ENCODE results near the gene PTPRM. TPM values are rescaled to one million over a fixed set of nuclear protein-coding genes. Genes with fewer than 3 reads are reported as not detected.

PTPRM gene
- total RNA-seq, 1 experiment from 2014 or later = 14.5 TPM

DNA sequence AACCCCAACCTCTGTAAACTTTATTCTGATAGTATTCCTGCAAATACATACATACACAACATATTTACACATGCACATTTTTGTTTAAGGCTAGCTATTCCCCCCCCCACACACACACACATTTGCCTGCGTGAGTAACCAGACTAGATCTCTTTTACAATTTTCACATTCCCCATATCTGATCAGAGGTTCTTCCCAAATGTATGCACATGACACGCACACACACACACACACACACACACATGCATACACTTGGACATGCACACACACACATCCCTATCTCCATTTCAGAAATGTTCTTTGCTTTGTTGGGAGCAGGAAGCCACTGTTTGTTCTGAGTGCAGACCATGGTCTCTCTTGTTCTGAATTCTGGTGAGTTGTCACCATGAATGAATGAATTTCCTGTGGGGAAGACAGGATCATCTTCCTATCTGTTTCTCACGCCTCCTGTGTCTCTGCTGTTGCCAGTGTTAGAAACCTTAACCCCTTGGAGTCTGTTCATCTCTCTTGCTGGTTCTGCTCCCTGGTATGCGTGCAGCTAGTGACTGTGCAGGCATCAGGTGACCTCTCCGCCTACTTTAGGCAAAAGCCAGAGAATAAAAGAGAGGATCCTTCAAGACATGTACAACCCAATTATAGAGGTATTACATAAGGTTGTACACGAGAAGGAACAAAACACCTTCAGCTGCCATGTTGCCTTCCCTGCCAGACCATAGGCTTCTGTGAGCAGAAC is 791.1 kb downstream of the PTPRM start:
- no peak for ATAC-seq
- Histone ChIP-seq H3K79me2 (ENCODE audit: insufficient read depth, low read length) (no peaks in the 10 kb centered on the region), H3K4me3 (replicated peaks in 1 of 2; ENCODE audit: low read depth in 1 of 2, low read length in 2 of 2) (no peak overlapping the region), H3K4me1 (ENCODE audit: control insufficient read depth in 1 of 2, insufficient read depth in 2 of 2, low read length in 2 of 2) (no peaks in the 10 kb centered on the region), H3K9ac (ENCODE audit: low read length) (no peak overlapping the region), H3K27me3 (ENCODE audit: insufficient read depth, low read length) (peaks cover 15% of the 10 kb centered on the region; the same call in 1 of the 2 replicates), H2AFZ (ENCODE audit: low read depth, low read length, poor library complexity, severe bottlenecking) (no peak overlapping the region), H3K4me2 (ENCODE audit: low read length) (no peak overlapping the region), H3K9me3 (ENCODE audit: control insufficient read depth in 1 of 2, insufficient read depth in 1 of 2, low read depth in 1 of 2, low read length in 2 of 2) (no peaks in the 10 kb centered on the region), H3K27ac (ENCODE audit: low read depth, low read length) (no peak overlapping the region), H3K36me3 (ENCODE audit: control insufficient read depth in 1 of 2, insufficient read depth in 2 of 2, low read length in 2 of 2) (no peaks in the 10 kb centered on the region), H4K20me1 (ENCODE audit: insufficient read depth) (no peaks in the 10 kb centered on the region), H3K9me2 (ENCODE audit: insufficient read depth) (no peaks in the 10 kb centered on the region)
- POLR2A ChIA-PET = no interaction called here
- no peak for TF ChIP-seq EZH2phosphoT487 (IDR thresholded peaks at IDR 0.05; ENCODE audit: borderline replicate concordance)
- TF ChIP-seq, protein P1, sequence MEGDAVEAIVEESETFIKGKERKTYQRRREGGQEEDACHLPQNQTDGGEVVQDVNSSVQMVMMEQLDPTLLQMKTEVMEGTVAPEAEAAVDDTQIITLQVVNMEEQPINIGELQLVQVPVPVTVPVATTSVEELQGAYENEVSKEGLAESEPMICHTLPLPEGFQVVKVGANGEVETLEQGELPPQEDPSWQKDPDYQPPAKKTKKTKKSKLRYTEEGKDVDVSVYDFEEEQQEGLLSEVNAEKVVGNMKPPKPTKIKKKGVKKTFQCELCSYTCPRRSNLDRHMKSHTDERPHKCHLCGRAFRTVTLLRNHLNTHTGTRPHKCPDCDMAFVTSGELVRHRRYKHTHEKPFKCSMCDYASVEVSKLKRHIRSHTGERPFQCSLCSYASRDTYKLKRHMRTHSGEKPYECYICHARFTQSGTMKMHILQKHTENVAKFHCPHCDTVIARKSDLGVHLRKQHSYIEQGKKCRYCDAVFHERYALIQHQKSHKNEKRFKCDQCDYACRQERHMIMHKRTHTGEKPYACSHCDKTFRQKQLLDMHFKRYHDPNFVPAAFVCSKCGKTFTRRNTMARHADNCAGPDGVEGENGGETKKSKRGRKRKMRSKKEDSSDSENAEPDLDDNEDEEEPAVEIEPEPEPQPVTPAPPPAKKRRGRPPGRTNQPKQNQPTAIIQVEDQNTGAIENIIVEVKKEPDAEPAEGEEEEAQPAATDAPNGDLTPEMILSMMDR (IDR thresholded peaks at IDR 0.05 in 2 of 3, conservative IDR thresholded peaks at IDR 0.05 in 1 of 3; ENCODE audit: borderline replicate concordance in 1 of 3, insufficient read depth in 1 of 3, low read depth in 2 of 3, low read length in 2 of 3) = no peak
- no peak for TF ChIP-seq ZNF274 (IDR thresholded peaks at IDR 0.05; ENCODE audit: low read depth, low read length)
- no peak for TF ChIP-seq SP1 (IDR thresholded peaks at IDR 0.05; ENCODE audit: low read depth)
- TF ChIP-seq YY1 (IDR thresholded peaks at IDR 0.05; ENCODE audit: extremely low read depth, insufficient replicate concordance, low read depth, low read length) = no peak
- TF ChIP-seq POLR2A (IDR thresholded peaks at IDR 0.05; ENCODE audit: borderline replicate concordance, extremely low read depth, insufficient read depth, insufficient read length) = no peak
- TF ChIP-seq JUND (IDR thresholded peaks at IDR 0.05) = no peak
- no peak for TF ChIP-seq ELF1 (IDR thresholded peaks at IDR 0.05; ENCODE audit: borderline replicate concordance, low read depth)
- TF ChIP-seq, protein P2, sequence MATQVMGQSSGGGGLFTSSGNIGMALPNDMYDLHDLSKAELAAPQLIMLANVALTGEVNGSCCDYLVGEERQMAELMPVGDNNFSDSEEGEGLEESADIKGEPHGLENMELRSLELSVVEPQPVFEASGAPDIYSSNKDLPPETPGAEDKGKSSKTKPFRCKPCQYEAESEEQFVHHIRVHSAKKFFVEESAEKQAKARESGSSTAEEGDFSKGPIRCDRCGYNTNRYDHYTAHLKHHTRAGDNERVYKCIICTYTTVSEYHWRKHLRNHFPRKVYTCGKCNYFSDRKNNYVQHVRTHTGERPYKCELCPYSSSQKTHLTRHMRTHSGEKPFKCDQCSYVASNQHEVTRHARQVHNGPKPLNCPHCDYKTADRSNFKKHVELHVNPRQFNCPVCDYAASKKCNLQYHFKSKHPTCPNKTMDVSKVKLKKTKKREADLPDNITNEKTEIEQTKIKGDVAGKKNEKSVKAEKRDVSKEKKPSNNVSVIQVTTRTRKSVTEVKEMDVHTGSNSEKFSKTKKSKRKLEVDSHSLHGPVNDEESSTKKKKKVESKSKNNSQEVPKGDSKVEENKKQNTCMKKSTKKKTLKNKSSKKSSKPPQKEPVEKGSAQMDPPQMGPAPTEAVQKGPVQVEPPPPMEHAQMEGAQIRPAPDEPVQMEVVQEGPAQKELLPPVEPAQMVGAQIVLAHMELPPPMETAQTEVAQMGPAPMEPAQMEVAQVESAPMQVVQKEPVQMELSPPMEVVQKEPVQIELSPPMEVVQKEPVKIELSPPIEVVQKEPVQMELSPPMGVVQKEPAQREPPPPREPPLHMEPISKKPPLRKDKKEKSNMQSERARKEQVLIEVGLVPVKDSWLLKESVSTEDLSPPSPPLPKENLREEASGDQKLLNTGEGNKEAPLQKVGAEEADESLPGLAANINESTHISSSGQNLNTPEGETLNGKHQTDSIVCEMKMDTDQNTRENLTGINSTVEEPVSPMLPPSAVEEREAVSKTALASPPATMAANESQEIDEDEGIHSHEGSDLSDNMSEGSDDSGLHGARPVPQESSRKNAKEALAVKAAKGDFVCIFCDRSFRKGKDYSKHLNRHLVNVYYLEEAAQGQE (IDR thresholded peaks at IDR 0.05; ENCODE audit: low read depth) = no peak
- no peak for TF ChIP-seq EZH2 (IDR thresholded peaks at IDR 0.05)
- TF ChIP-seq RAD21 (IDR thresholded peaks at IDR 0.05; ENCODE audit: low read depth) = no peak
- no peak for TF ChIP-seq POLR2AphosphoS5 (IDR thresholded peaks at IDR 0.05; ENCODE audit: low read depth, low read length)
- TF ChIP-seq, protein P3, sequence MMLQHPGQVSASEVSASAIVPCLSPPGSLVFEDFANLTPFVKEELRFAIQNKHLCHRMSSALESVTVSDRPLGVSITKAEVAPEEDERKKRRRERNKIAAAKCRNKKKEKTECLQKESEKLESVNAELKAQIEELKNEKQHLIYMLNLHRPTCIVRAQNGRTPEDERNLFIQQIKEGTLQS (IDR thresholded peaks at IDR 0.05) = no peak
- TF ChIP-seq, protein P4, sequence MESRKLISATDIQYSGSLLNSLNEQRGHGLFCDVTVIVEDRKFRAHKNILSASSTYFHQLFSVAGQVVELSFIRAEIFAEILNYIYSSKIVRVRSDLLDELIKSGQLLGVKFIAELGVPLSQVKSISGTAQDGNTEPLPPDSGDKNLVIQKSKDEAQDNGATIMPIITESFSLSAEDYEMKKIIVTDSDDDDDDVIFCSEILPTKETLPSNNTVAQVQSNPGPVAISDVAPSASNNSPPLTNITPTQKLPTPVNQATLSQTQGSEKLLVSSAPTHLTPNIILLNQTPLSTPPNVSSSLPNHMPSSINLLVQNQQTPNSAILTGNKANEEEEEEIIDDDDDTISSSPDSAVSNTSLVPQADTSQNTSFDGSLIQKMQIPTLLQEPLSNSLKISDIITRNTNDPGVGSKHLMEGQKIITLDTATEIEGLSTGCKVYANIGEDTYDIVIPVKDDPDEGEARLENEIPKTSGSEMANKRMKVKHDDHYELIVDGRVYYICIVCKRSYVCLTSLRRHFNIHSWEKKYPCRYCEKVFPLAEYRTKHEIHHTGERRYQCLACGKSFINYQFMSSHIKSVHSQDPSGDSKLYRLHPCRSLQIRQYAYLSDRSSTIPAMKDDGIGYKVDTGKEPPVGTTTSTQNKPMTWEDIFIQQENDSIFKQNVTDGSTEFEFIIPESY (IDR thresholded peaks at IDR 0.05; ENCODE audit: extremely low read depth, insufficient replicate concordance, low read length) = no peak
- no peak for TF ChIP-seq CBX3 (IDR thresholded peaks at IDR 0.05; ENCODE audit: low read depth)
- TF ChIP-seq SIN3A (IDR thresholded peaks at IDR 0.05; ENCODE audit: low read depth) = no peak
- no peak for TF ChIP-seq CEBPB (IDR thresholded peaks at IDR 0.05; ENCODE audit: low read depth)
- TF ChIP-seq TCF7L2 (IDR thresholded peaks at IDR 0.05; ENCODE audit: borderline replicate concordance, extremely low read depth, insufficient read depth, insufficient read length) = no peak
- RAD21 ChIA-PET (ENCODE audit: low non-redundant PET in 1 of 2, low total read pairs in 2 of 2, uncharacterized antibody in 2 of 2, unreplicated experiment in 2 of 2) = no interaction called here
- DNase-seq (ENCODE audit: low read depth, low spot score) = no peak
- CTCF ChIA-PET = interaction anchor here (1.1 kb wide), 1 partner anchor 568 kb away, joined by 5 read pairs; no protein-coding TSS in a partner anchor
- intact Hi-C loops (cut with micrococcal nuclease) = no loop called here
- no TSS peak for BruUV-seq (replicated peaks)

Data from HCT116 (cell line).